VCaP (cell line): ENCODE results near the gene GPR6.

Source experiments
- H3K27ac ChIP-seq: fragments of 450-650 bp; 2 replicates; pipeline ENCODE4 v1.5.1; 2017
- TF ChIP-seq, protein P1 (sequence below): fragments of 450-650 bp; conservative IDR thresholded peaks from 2 replicates; pipeline ENCODE4 v1.5.1; 2017; ENCODE audit warnings: mild to moderate bottlenecking, moderate library complexity

GPR6 gene

DNA sequence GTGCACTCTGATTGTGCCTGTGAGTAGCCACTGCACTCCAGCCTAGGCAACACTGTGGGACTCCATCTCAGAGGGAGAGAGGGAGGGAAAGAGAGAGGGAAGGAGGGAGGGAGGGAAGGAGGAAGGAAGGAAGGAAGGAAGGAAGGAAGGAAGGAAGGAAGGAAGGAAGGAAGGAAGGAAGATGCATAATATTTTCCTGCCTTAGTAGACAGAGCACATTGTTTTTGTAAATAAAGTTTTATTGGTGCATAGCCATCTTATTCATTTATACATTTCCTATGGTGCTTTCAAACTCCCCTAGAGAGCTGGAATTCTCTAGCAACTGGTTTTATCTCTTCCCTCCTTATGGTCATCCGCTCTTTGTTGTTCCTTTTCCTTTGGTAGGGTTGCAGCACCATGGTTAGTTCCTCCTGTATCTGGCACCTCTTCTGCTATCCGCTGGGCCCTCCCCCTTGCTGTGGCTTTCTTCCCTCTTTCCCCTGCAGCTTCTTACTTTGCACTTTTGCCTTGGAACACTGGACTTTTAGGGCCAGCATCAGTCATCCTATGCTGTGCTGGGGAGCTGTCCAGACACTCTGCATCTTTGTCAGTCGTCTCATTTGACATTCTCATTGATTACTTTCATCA is 20.2 kb downstream of the GPR6 start:
- H3K27ac ChIP-seq = no peak overlapping the region
- TF ChIP-seq, protein P1, sequence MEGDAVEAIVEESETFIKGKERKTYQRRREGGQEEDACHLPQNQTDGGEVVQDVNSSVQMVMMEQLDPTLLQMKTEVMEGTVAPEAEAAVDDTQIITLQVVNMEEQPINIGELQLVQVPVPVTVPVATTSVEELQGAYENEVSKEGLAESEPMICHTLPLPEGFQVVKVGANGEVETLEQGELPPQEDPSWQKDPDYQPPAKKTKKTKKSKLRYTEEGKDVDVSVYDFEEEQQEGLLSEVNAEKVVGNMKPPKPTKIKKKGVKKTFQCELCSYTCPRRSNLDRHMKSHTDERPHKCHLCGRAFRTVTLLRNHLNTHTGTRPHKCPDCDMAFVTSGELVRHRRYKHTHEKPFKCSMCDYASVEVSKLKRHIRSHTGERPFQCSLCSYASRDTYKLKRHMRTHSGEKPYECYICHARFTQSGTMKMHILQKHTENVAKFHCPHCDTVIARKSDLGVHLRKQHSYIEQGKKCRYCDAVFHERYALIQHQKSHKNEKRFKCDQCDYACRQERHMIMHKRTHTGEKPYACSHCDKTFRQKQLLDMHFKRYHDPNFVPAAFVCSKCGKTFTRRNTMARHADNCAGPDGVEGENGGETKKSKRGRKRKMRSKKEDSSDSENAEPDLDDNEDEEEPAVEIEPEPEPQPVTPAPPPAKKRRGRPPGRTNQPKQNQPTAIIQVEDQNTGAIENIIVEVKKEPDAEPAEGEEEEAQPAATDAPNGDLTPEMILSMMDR = no peak

DNA sequence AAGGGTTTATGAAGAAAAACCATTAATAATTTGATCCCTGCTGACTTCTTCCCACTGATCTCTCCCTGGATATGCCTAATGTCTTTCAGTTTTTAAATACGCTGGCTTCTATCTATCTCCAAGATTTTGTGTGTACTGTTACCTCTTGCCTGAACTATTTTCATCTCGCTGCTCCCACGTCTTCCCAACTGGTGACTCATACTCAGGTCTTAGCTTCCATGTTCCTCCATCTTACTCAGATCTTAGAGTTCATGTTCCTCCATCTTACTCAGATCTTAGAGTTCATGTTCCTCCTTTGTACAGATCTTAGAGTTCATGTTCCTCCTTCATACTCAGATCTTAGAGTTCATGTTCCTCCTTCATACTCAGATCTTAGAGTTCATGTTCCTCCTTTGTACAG is 21.6 kb downstream of the GPR6 start:
- no peak overlapping the region for H3K27ac ChIP-seq
- TF ChIP-seq, protein P1 = no peak

DNA sequence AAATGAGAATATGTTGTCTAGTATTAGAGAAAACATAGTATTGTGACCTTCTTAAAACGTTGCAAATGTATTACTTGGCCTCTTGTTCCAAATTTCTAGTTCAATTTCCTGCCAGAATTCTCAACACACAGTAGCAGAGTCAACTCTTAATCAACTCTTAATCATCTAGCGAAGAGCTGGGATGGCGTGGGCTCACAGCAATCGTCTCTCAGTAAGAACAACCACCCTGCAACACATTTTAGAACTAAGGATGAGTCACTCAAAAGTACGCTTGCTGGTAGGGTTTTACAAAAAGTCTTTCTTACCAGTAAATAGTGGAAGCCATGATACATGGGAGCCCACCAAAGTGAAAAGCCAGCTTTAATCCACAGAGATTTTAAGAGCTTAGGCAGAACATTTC is 24.6 kb downstream of the GPR6 start:
- TF ChIP-seq, protein P1 = no peak

DNA sequence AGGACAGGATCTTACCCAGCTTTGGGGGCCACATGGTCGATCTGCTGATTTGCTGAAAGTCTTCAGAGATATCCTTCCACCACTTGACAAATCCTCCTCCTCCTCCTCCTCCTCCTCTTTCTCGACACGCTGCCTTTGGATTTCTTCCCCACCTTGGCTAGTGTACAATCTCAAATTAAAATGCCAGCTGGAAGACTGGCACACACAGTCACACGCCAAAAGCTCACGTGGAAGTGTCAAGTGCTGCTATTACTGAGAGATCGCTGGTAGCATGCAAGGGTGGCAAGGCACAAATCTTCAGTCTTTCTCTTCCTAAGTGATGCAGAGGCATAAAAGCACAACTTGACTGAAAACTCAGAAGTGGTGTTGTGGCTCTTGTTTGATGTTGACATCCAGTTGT is 35.3 kb downstream of the GPR6 start:
- TF ChIP-seq, protein P1 = no peak
- H3K27ac ChIP-seq = no peak overlapping the region

More for the DNA sequence above, 24.6 kb downstream of the GPR6 start:
- no peak overlapping the region for H3K27ac ChIP-seq

DNA sequence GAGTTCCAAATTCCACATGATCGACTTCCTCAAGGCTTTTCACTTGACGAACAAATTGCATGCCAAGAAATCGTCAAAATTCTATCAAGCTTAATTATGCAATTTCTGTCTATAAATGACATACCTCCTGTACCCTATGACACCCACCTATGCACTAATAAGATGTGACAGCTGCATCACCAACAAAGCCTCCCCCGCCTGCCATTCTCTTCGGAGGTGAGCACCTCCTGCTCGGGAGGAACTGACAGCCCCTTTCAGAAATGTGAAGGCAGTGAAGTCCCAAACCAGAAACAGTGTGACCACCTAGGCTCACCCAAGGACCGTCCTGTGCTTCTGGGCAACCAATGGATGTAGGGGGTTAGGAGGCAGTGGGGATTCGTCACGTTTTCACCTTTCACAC is 37.1 kb downstream of the GPR6 start:
- TF ChIP-seq, protein P1 = no peak

DNA sequence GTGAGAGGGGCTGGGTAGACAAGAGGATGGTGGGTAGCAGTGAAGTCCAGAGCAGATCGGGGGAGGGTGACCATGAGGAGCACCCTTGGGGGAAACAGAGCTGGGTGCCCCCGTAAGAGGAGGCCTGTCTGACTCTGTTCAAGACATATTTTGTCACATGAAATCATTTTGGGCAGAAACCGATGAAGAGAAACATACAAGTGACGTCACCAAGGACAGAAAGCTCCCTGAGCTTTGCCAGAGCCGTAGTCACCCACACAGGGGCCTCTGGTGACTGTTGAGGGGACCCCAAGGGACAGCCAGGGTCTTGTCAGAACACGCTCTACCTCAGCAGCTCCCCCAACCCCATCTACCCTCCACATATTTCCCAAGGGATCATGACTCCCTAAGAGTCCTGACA is 39.2 kb downstream of the GPR6 start:
- TF ChIP-seq, protein P1 = no peak
- no peak overlapping the region for H3K27ac ChIP-seq

More for the DNA sequence above, 37.1 kb downstream of the GPR6 start:
- H3K27ac ChIP-seq = no peak overlapping the region

DNA sequence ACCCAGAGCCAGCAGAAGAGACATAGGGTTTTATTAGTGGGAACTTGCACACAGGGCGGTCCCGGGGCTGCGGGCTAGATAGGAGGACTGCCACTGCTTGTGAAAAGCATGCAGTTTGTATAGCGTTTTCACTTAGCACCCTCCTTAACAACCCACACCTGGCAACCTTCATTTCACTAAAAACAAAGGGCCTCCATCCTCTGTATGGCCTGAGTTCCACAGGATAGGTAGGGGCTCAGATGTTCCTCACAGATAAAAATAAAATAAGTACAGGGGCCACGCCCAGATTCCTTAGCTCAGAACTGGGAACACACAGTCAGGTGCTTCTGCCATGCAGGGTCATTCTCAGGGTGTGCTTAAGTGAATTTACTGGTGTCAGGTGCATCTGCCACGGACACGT is 39.8 kb downstream of the GPR6 start:
- TF ChIP-seq, protein P1 = no peak
- H3K27ac ChIP-seq = no peak overlapping the region
